Measurements from ENCODE around the gene INAFM2. TPM values are rescaled to one million over a fixed set of nuclear protein-coding genes. Genes with fewer than 3 reads are reported as not detected.

Gene INAFM2
- total and polyA plus RNA-seq, 4 donors: 3.3 to 5.7 (median 4.4) TPM

GRCh38 chr15:40300771-40301170, 22.7 kb upstream of the INAFM2 start (continued):
- TF ChIP-seq REST (IDR thresholded peaks at IDR 0.05): no peak
- TF ChIP-seq YY1 (IDR thresholded peaks at IDR 0.05): no peak
- no peak for TF ChIP-seq EGR1 (IDR thresholded peaks at IDR 0.05; ENCODE audit: low read depth in 2 of 2)
- no peak for TF ChIP-seq FOXA2 (IDR thresholded peaks at IDR 0.05)
- no peak for TF ChIP-seq TAF1 (conservative IDR thresholded peaks at IDR 0.05)
- no peak for TF ChIP-seq HNF4G (IDR thresholded peaks at IDR 0.05)
- TF ChIP-seq FOXA1 (IDR thresholded peaks at IDR 0.05): no peak
- no peak for TF ChIP-seq NR2F2 (IDR thresholded peaks at IDR 0.05)
- no peak for TF ChIP-seq RAD21 (IDR thresholded peaks at IDR 0.05)

- DNase-seq (ENCODE audit: low spot score): no peak
Measured at GRCh38 chr15:40301467-40302179, 21.9 kb upstream of the INAFM2 start.

More at GRCh38 chr15:40301467-40302179, 21.9 kb upstream of the INAFM2 start:
- no peaks in the 10 kb centered on the region for H3K4me1 ChIP-seq (ENCODE audit: control insufficient read depth in 4 of 4, insufficient read depth in 4 of 4, low read length in 3 of 4)
- TF ChIP-seq RXRA (IDR thresholded peaks at IDR 0.05) (no peak), FOXA2 (IDR thresholded peaks at IDR 0.05) (no peak), ATF3 (IDR thresholded peaks at IDR 0.05) (no peak), FOXA1 (IDR thresholded peaks at IDR 0.05) (no peak), JUND (IDR thresholded peaks at IDR 0.05) (no peak), MAX (IDR thresholded peaks at IDR 0.05) (no peak), NR2F2 (IDR thresholded peaks at IDR 0.05) (no peak), HNF4G (IDR thresholded peaks at IDR 0.05) (no peak), GABPA (IDR thresholded peaks at IDR 0.05 in 1 of 2, conservative IDR thresholded peaks at IDR 0.05 in 1 of 2) (no peak), REST (IDR thresholded peaks at IDR 0.05) (no peak), YY1 (IDR thresholded peaks at IDR 0.05) (no peak), HNF4A (conservative IDR thresholded peaks at IDR 0.05) (no peak), CTCF (IDR thresholded peaks at IDR 0.05; ENCODE audit: low read depth, low read length, missing input control) (no peak), TAF1 (conservative IDR thresholded peaks at IDR 0.05) (no peak), ZBTB33 (IDR thresholded peaks at IDR 0.05) (no peak)
- peaks cover 0 to 4% (median 0%) of the 10 kb centered on the region in 4 donors for H3K9me3 ChIP-seq (ENCODE audit: control insufficient read depth in 4 of 4, low read length in 3 of 4)
- 57% methylated on average over 12 of the region's 12 CpGs for WGBS
- peaks cover 0 to 2% (median 0%) of the 10 kb centered on the region in 4 donors for H3K36me3 ChIP-seq (ENCODE audit: control insufficient read depth in 4 of 4, insufficient read depth in 3 of 4, low read depth in 1 of 4, low read length in 3 of 4)
- no peak overlapping the region for H3K4me3 ChIP-seq (ENCODE audit: low read depth in 1 of 3, low read length in 3 of 3)
- no peak overlapping the region for H3K9ac ChIP-seq (ENCODE audit: low read depth in 1 of 2, low read length in 2 of 2)
- no peak overlapping the region for H3K27ac ChIP-seq (ENCODE audit: low read depth in 1 of 2, low read length in 2 of 2)
- no peaks in the 10 kb centered on the region for H3K27me3 ChIP-seq (ENCODE audit: control insufficient read depth in 4 of 4, insufficient read depth in 4 of 4, low read length in 3 of 4)

All from liver (tissue), 9 donors.